ENCODE data around the gene ZNF525. TPM values are rescaled to one million over a fixed set of nuclear protein-coding genes. Genes with fewer than 3 reads are reported as not detected.
A peak's percentile ranks its signal among the peaks of the same experiment; 100 is the strongest.

The ZNF525 gene
- polyA plus RNA-seq, 1 of the 3 experiments (the other 2 are of a cell fraction) = 2.5 TPM

DNA sequence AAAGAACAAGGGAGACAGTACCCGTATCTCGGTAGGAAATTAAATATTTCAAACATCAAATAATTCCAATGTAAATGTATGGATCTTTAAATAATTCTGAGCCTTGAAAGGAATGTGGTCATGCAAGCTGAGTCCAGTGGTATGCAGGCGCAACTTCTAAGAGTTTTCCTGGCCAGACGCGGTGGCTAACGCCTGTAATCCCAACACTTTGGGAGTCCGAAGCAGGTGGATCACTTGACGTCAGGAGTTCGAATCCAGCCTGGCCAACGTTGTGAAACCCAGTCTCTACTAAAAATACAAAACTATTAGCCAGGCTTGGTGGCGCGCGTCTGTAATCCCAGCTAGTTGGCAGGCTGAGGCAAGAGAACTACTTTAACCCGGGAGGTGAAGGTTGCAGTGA is 33.0 kb upstream of the ZNF525 start (continued):
- no peak for TF ChIP-seq ELF1 (IDR thresholded peaks at IDR 0.05)

DNA sequence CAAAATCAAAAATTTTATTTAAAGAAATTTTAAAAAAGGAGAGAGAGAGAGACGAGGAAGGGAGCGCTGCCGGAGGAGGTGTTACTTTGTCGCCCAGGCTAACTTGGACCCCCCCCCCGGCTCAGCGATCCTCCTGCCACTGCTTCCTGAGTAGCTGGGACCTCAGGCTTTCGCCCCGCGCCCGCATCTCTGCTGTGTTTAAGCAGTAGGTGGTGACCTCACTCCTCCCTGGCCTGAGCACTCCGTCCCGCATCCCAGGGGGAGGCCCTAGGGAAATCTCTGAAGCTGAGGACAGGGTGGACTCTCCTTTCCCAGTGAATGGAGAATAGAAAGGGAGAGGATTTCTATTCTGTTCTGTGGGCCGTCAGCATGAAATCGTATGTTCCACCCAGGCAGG is 32.4 kb upstream of the ZNF525 start:
- H3K9ac ChIP-seq = peak overlapping the region; percentile 54; the same call in 1 of the 2 replicates
- H4K20me1 ChIP-seq (ENCODE audit: insufficient read depth) = no peaks in the 10 kb centered on the region
- peaks cover 5% of the 10 kb centered on the region for H3F3A ChIP-seq (replicated peaks; ENCODE audit: insufficient read depth)
- ChIA-PET CTCF (interaction anchor here (1.3 to 1.8 kb wide), 2 partner anchors 24 to 137 kb away, joined by 3 to 5 read pairs; no protein-coding TSS in a partner anchor), POLR2A (interaction anchor here (0.7 kb wide), 1 partner anchor 38 kb away, joined by 3 read pairs; no protein-coding TSS in a partner anchor)
- peak overlapping the region; percentile 91 for H3K4me2 ChIP-seq
- no peaks in the 10 kb centered on the region for H3K9me2 ChIP-seq
- no peaks in the 10 kb centered on the region for H3K36me3 ChIP-seq (replicated peaks in 1 of 2; ENCODE audit: control insufficient read depth in 1 of 2, insufficient read depth in 2 of 2, low read length in 1 of 2)
- H3K4me1 ChIP-seq (ENCODE audit: control insufficient read depth in 1 of 2, insufficient read depth in 2 of 2, low read depth in 1 of 2, low read length in 1 of 2) = no peaks in the 10 kb centered on the region; a peak in 1 of 4 replicates
- peak overlapping the region; percentile 97 for H2AFZ ChIP-seq (ENCODE audit: low read depth)
- WGBS (ENCODE audit: low lambda C conversion rate) = 6% methylated on average over 13 of the region's 14 CpGs
- peak; percentile 61 for DNase-seq
- no peaks in the 10 kb centered on the region for H3K9me3 ChIP-seq
- peak overlapping the region; percentile 56 to 57 for H3K27ac ChIP-seq (ENCODE audit: low read depth in 2 of 2, low read length in 1 of 2)
- H3K4me3 ChIP-seq (ENCODE audit: low read depth in 2 of 2, low read length in 1 of 2) = peak overlapping the region; percentile 73 to 91
- TF ChIP-seq, protein P1, sequence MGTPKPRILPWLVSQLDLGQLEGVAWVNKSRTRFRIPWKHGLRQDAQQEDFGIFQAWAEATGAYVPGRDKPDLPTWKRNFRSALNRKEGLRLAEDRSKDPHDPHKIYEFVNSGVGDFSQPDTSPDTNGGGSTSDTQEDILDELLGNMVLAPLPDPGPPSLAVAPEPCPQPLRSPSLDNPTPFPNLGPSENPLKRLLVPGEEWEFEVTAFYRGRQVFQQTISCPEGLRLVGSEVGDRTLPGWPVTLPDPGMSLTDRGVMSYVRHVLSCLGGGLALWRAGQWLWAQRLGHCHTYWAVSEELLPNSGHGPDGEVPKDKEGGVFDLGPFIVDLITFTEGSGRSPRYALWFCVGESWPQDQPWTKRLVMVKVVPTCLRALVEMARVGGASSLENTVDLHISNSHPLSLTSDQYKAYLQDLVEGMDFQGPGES (IDR thresholded peaks at IDR 0.05; ENCODE audit: low read depth, low read length) = no peak
- TF ChIP-seq POLR2AphosphoS5 (IDR thresholded peaks at IDR 0.05; ENCODE audit: low read depth, low read length) (no peak), NRF1 (IDR thresholded peaks at IDR 0.05; ENCODE audit: low read depth, low read length) (no peak), EZH2phosphoT487 (IDR thresholded peaks at IDR 0.05; ENCODE audit: borderline replicate concordance, low read depth) (no peak), NFIC (IDR thresholded peaks at IDR 0.05; ENCODE audit: borderline replicate concordance) (no peak), MXI1 (IDR thresholded peaks at IDR 0.05; ENCODE audit: low read depth, low read length) (no peak), YY1 (IDR thresholded peaks at IDR 0.05; ENCODE audit: low read depth) (no peak), RCOR1 (IDR thresholded peaks at IDR 0.05; ENCODE audit: low read length) (no peak), GABPA (IDR thresholded peaks at IDR 0.05; ENCODE audit: low read depth) (no peak), SMC3 (IDR thresholded peaks at IDR 0.05; ENCODE audit: low read depth, low read length) (no peak), TAF1 (IDR thresholded peaks at IDR 0.05; ENCODE audit: borderline replicate concordance, low read depth, low read length) (no peak), RAD21 (IDR thresholded peaks at IDR 0.05; ENCODE audit: low read length) (no peak), FOXM1 (IDR thresholded peaks at IDR 0.05; ENCODE audit: low read depth) (no peak)
- TF ChIP-seq, protein P2, sequence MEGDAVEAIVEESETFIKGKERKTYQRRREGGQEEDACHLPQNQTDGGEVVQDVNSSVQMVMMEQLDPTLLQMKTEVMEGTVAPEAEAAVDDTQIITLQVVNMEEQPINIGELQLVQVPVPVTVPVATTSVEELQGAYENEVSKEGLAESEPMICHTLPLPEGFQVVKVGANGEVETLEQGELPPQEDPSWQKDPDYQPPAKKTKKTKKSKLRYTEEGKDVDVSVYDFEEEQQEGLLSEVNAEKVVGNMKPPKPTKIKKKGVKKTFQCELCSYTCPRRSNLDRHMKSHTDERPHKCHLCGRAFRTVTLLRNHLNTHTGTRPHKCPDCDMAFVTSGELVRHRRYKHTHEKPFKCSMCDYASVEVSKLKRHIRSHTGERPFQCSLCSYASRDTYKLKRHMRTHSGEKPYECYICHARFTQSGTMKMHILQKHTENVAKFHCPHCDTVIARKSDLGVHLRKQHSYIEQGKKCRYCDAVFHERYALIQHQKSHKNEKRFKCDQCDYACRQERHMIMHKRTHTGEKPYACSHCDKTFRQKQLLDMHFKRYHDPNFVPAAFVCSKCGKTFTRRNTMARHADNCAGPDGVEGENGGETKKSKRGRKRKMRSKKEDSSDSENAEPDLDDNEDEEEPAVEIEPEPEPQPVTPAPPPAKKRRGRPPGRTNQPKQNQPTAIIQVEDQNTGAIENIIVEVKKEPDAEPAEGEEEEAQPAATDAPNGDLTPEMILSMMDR (IDR thresholded peaks at IDR 0.05) = no peak
- TF ChIP-seq, protein P3, sequence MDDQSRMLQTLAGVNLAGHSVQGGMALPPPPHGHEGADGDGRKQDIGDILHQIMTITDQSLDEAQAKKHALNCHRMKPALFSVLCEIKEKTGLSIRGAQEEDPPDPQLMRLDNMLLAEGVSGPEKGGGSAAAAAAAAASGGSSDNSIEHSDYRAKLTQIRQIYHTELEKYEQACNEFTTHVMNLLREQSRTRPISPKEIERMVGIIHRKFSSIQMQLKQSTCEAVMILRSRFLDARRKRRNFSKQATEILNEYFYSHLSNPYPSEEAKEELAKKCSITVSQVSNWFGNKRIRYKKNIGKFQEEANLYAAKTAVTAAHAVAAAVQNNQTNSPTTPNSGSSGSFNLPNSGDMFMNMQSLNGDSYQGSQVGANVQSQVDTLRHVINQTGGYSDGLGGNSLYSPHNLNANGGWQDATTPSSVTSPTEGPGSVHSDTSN (IDR thresholded peaks at IDR 0.05) = no peak
- TF ChIP-seq, protein P4, sequence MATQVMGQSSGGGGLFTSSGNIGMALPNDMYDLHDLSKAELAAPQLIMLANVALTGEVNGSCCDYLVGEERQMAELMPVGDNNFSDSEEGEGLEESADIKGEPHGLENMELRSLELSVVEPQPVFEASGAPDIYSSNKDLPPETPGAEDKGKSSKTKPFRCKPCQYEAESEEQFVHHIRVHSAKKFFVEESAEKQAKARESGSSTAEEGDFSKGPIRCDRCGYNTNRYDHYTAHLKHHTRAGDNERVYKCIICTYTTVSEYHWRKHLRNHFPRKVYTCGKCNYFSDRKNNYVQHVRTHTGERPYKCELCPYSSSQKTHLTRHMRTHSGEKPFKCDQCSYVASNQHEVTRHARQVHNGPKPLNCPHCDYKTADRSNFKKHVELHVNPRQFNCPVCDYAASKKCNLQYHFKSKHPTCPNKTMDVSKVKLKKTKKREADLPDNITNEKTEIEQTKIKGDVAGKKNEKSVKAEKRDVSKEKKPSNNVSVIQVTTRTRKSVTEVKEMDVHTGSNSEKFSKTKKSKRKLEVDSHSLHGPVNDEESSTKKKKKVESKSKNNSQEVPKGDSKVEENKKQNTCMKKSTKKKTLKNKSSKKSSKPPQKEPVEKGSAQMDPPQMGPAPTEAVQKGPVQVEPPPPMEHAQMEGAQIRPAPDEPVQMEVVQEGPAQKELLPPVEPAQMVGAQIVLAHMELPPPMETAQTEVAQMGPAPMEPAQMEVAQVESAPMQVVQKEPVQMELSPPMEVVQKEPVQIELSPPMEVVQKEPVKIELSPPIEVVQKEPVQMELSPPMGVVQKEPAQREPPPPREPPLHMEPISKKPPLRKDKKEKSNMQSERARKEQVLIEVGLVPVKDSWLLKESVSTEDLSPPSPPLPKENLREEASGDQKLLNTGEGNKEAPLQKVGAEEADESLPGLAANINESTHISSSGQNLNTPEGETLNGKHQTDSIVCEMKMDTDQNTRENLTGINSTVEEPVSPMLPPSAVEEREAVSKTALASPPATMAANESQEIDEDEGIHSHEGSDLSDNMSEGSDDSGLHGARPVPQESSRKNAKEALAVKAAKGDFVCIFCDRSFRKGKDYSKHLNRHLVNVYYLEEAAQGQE (IDR thresholded peaks at IDR 0.05; ENCODE audit: low read depth, low read length) = no peak
- TF ChIP-seq, protein P5, sequence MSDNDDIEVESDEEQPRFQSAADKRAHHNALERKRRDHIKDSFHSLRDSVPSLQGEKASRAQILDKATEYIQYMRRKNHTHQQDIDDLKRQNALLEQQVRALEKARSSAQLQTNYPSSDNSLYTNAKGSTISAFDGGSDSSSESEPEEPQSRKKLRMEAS (IDR thresholded peaks at IDR 0.05; ENCODE audit: low read depth) = no peak; the same call in 1 of the 2 replicates
- no peaks in the 10 kb centered on the region for H3K27me3 ChIP-seq (ENCODE audit: insufficient read depth)
- H3K79me2 ChIP-seq (ENCODE audit: insufficient read depth) = peaks cover 21% of the 10 kb centered on the region
